A549 (cell line): ENCODE measurements around the gene SFT2D2. TPM values are rescaled to one million over a fixed set of nuclear protein-coding genes. Genes with fewer than 3 reads are reported as not detected.

ENCODE experiments used
- ATAC-seq, 2 experiments: fragments of 200-7000 bp in 1 of 2; fragments of >200 bp in 1 of 2; cut with Nextera tagmentation in 1 of 2; cut with Tn5 transposase in 1 of 2; 3 replicates each; pipeline versions ENCODE4 v1.8.0 to v1.9.1; 2018 to 2020; ENCODE audit warnings: mild to moderate bottlenecking in 1 of 2, moderate library complexity in 1 of 2
- CTCF ChIA-PET: fragments of 300-600 bp; sonication (Branson Sonifier 250); formaldehyde crosslinking; extraction: SDS; loops from one replicate; lab custom pipeline; 2021; ENCODE audit warnings: antibody characterized with exemption, inconsistent platforms; lab: Yijun Ruan, JAX
- POLR2A ChIA-PET: fragments of 350-600 bp; formaldehyde crosslinking; extraction: SDS; loops from one replicate; lab custom pipeline; 2021; ENCODE audit warnings: antibody characterized with exemption, inconsistent platforms; lab: Yijun Ruan, JAX
- DNase-seq, 2 experiments: peaks; one replicate each; pipeline versions ENCODE4 v3.0.0 to v3.0.0-alpha.2; 2011 to 2016; ENCODE audit warnings: low read depth in 1 of 2, low spot score in 1 of 2
- FAIRE-seq: peaks from 2 replicates; lab custom pipeline; 2011; peaks lifted over from hg19 to GRCh38; lab: Jason Lieb, UNC
- H3K27ac ChIP-seq, 2 experiments: fragments of >200 bp; sonication (Bioruptor Twin); formaldehyde crosslinking; 3 replicates each; pipeline ENCODE4 v1.5.1; 2016 to 2017
- H3K4me1 ChIP-seq: fragments of >200 bp; sonication (Bioruptor Twin); formaldehyde crosslinking; 3 replicates; pipeline ENCODE4 v1.6.1; 2016
- H3K4me2 ChIP-seq: fragments of >200 bp; sonication (Bioruptor Twin); formaldehyde crosslinking; 3 replicates; pipeline ENCODE4 v1.6.1; 2016
- H3K4me3 ChIP-seq: fragments of >200 bp; sonication (Bioruptor Twin); formaldehyde crosslinking; 3 replicates; pipeline ENCODE4 v1.5.1; 2016
- H3K9me3 ChIP-seq: fragments of >200 bp; sonication (Bioruptor Twin); formaldehyde crosslinking; 3 replicates; pipeline ENCODE4 v1.6.1; 2016
- BHLHE40 ChIP-seq: IDR thresholded peaks from 2 replicates; pipeline ENCODE4 v1.6.1; 2012; ENCODE audit warnings: low read depth, low read length, inconsistent platforms
- CBX2 ChIP-seq: fragments of 200-600 bp; sonication (generic); IDR thresholded peaks from 2 replicates; pipeline ENCODE4 v1.6.1; 2016; ENCODE audit warnings: low read depth, mild to moderate bottlenecking, borderline replicate concordance
- CBX8 ChIP-seq: fragments of 200-600 bp; sonication (generic); IDR thresholded peaks from 2 replicates; pipeline ENCODE4 v1.6.1; 2016
- CEBPB ChIP-seq, 2 experiments: fragments of >200 bp in 1 of 2; sonication (Bioruptor Twin) in 1 of 2; formaldehyde crosslinking in 1 of 2; IDR thresholded peaks; 2 replicates each; pipeline ENCODE4 v1.6.1; 2012 to 2016
- CHD4 ChIP-seq: fragments of 200-600 bp; sonication (generic); IDR thresholded peaks from 2 replicates; pipeline ENCODE4 v1.6.1; 2016; ENCODE audit warnings: antibody characterized with exemption, mild to moderate bottlenecking, borderline replicate concordance
- CTCF ChIP-seq: fragments of >200 bp; sonication (Bioruptor Twin); formaldehyde crosslinking; IDR thresholded peaks from 3 replicates; pipeline ENCODE4 v1.5.1; 2016
- EP300 ChIP-seq, 2 experiments: fragments of >200 bp; sonication (Bioruptor Twin); formaldehyde crosslinking; IDR thresholded peaks; 2 replicates in 1 of 2; 3 replicates in 1 of 2; pipeline ENCODE4 v1.6.1; 2016 to 2017
- FOSL2 ChIP-seq, 2 experiments: fragments of 450-650 bp in 1 of 2; fragments of >200 bp in 1 of 2; sonication (Bioruptor Twin) in 1 of 2; formaldehyde crosslinking; IDR thresholded peaks; 2 replicates each; pipeline versions ENCODE4 v1.5.0 to v1.6.1; 2016 to 2020; ENCODE audit warnings: mild to moderate bottlenecking in 1 of 2, moderate library complexity in 1 of 2
- HDAC2 ChIP-seq: fragments of 200-600 bp; sonication (generic); IDR thresholded peaks from 2 replicates; pipeline ENCODE4 v1.6.1; 2016
- HEYL ChIP-seq: fragments of 250-450 bp; sonication (Bioruptor Pico); IDR thresholded peaks from 2 replicates; pipeline ENCODE4 v1.8.0; 2021; ENCODE audit warnings: mild to moderate bottlenecking, moderate library complexity
- HMGXB4 ChIP-seq: fragments of 250-450 bp; sonication (Bioruptor Pico); IDR thresholded peaks from 2 replicates; pipeline ENCODE4 v1.5.0; 2021; ENCODE audit warnings: mild to moderate bottlenecking, moderate library complexity, borderline replicate concordance
- JUN ChIP-seq, 2 experiments: fragments of >200 bp; sonication (Bioruptor Twin); formaldehyde crosslinking; IDR thresholded peaks; 2 replicates in 1 of 2; 3 replicates in 1 of 2; pipeline ENCODE4 v1.6.1; 2016 to 2017
- KDM5A ChIP-seq: fragments of 200-600 bp; sonication (generic); IDR thresholded peaks from 2 replicates; pipeline ENCODE4 v1.6.1; 2016; ENCODE audit warnings: antibody characterized with exemption, mild to moderate bottlenecking
- MAZ ChIP-seq: fragments of 150-350 bp; IDR thresholded peaks from 2 replicates; pipeline ENCODE4 v1.6.1; 2014; ENCODE audit warnings: antibody characterized with exemption, low read depth, low read length, borderline replicate concordance
- NFE2L2 ChIP-seq: fragments of 150-350 bp; conservative IDR thresholded peaks from 2 replicates; pipeline ENCODE4 v1.6.1; 2014; ENCODE audit warnings: low read length
- NR3C1 ChIP-seq: fragments of >200 bp; sonication (Bioruptor Twin); formaldehyde crosslinking; IDR thresholded peaks from 3 replicates; pipeline ENCODE4 v1.6.1; 2017
- PBX3 ChIP-seq: IDR thresholded peaks from 2 replicates; pipeline ENCODE4 v1.6.1; 2012
- POLR2A ChIP-seq: IDR thresholded peaks from 2 replicates; pipeline ENCODE4 v1.6.1; 2012; ENCODE audit warnings: mild to moderate bottlenecking, low read length
- RNF2 ChIP-seq: fragments of 200-600 bp; sonication (generic); IDR thresholded peaks from 2 replicates; pipeline ENCODE4 v1.6.1; 2016; ENCODE audit warnings: low read depth, mild to moderate bottlenecking, antibody characterized with exemption, moderate library complexity, borderline replicate concordance
- SMC3 ChIP-seq: fragments of >200 bp; sonication (Bioruptor Twin); formaldehyde crosslinking; IDR thresholded peaks from 3 replicates; pipeline ENCODE4 v1.6.1; 2018; ENCODE audit warnings: inconsistent platforms
- TFCP2L1 ChIP-seq: fragments of 250-450 bp; sonication (Bioruptor Pico); IDR thresholded peaks from 2 replicates; pipeline ENCODE4 v1.5.0; 2021; ENCODE audit warnings: mild to moderate bottlenecking
- USF2 ChIP-seq: fragments of 450-650 bp; IDR thresholded peaks from 2 replicates; pipeline ENCODE4 v1.6.1; 2014; ENCODE audit warnings: antibody characterized with exemption
- WGBS: methylation state at CpG from one replicate; pipeline ENCODE4 v1.1.6; 2017; ENCODE audit errors: missing lambda C conversion rate; 5-methylcytosine and 5-hydroxymethylcytosine counted together
- polyA plus RNA-seq, 4 experiments: library from polyadenylated mRNA; depleted of rRNA in 3 of 4; stranded (reverse); fragments of >200 nt; fragmentation: RNase III in 1 of 4; extraction: RNeasy Plus Mini Kit Qiagen cat#74134 plus additional on column Dnase treatment in 1 of 4; gene quantifications; 2 replicates in 3 of 4; 3 replicates in 1 of 4; pipeline ENCODE4 v1.2.3, GENCODE V29; 2011 to 2017
- TF ChIP-seq, protein P1 (sequence below): IDR thresholded peaks from 2 replicates; pipeline ENCODE4 v1.6.1; 2012
- TF ChIP-seq, protein P2 (sequence below): fragments of >200 bp; sonication (Bioruptor Twin); formaldehyde crosslinking; IDR thresholded peaks from 2 replicates; pipeline ENCODE4 v1.6.1; 2016
- TF ChIP-seq, protein P3 (sequence below): fragments of 150-350 bp; IDR thresholded peaks from 2 replicates; pipeline ENCODE4 v1.6.1; 2014; ENCODE audit warnings: low read depth, mild to moderate bottlenecking, low read length

The SFT2D2 gene
- polyA plus RNA-seq, 2 of the 4 experiments (the other 2 are of a cell fraction) = 12.8 to 40.1 TPM

DNA sequence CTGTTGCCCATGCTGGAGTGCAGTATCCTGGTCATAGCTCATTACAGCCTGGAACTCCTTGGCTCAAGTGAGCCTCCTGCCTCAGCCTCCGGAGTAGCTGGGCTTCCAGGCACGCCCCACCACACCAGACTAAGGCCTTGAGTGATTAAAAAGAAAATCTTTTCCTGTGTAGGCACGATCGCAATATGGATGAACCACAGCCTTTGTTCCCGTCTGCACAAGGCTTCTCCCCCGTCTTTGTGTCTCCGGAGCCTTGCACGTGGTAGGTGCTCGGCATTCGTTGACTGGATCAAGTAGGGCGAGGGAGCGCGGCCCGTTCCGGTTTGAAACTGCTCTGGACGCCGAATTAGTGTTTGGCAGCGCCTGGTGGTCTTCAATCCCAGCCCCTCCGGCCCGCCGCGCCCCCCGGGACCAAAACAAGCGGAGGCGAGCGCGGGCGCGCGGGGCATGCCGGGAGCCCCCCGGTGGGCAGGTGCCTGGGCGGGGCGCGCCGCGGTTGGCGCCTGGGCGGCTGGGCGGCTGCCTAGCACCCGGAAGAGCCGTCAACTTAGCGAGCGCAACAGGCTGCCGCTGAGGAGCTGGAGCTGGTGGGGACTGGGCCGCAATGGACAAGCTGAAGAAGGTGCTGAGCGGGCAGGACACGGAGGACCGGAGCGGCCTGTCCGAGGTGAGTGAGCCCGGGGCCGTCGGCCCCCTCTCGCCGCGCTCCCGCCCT, at the start of gene SFT2D2 (continued):
- no peak for TF ChIP-seq EP300 (IDR thresholded peaks at IDR 0.05)
- TF ChIP-seq, protein P1, sequence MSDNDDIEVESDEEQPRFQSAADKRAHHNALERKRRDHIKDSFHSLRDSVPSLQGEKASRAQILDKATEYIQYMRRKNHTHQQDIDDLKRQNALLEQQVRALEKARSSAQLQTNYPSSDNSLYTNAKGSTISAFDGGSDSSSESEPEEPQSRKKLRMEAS = peak; percentile 99
- no peak for TF ChIP-seq CBX8
- TF ChIP-seq JUN (IDR thresholded peaks at IDR 0.05) = peak; percentile 71 to 94; a peak in 3 of 5 replicates
- TF ChIP-seq FOSL2 (IDR thresholded peaks at IDR 0.05) = no peak
- no peak for TF ChIP-seq FOSL2 (CRISPR knock-in tag; IDR thresholded peaks at IDR 0.05)
- peak; percentile 95 for TF ChIP-seq HMGXB4 (CRISPR knock-in tag)
- no peak for TF ChIP-seq CTCF
- TF ChIP-seq CBX2 = no peak
- TF ChIP-seq TFCP2L1 (CRISPR knock-in tag) = 0 out of 2 replicates have a peak, but pooled peaks have one; percentile 43
- TF ChIP-seq NR3C1 = no peak
- no peak for TF ChIP-seq CHD4
- TF ChIP-seq, protein P2, sequence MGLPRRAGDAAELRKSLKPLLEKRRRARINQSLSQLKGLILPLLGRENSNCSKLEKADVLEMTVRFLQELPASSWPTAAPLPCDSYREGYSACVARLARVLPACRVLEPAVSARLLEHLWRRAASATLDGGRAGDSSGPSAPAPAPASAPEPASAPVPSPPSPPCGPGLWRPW = no peak
- no peak; a peak in 1 of 4 replicates for TF ChIP-seq CEBPB (IDR thresholded peaks at IDR 0.05)
- peak; percentile 86; the same call in 1 of the 2 replicates for TF ChIP-seq HEYL (CRISPR knock-in tag)
- no peak for TF ChIP-seq KDM5A
- no peak for TF ChIP-seq RNF2

- H3K9me3 ChIP-seq = no peaks in the 10 kb centered on the region
- FAIRE-seq = no peak
- TF ChIP-seq JUN (IDR thresholded peaks at IDR 0.05) (no peak), NFE2L2 (no peak), PBX3 (no peak), POLR2A (no peak), USF2 (no peak), HMGXB4 (CRISPR knock-in tag) (no peak), HDAC2 (no peak), BHLHE40 (no peak), NR3C1 (no peak), RNF2 (no peak), SMC3 (no peak), MAZ (no peak)
- TF ChIP-seq, protein P3, sequence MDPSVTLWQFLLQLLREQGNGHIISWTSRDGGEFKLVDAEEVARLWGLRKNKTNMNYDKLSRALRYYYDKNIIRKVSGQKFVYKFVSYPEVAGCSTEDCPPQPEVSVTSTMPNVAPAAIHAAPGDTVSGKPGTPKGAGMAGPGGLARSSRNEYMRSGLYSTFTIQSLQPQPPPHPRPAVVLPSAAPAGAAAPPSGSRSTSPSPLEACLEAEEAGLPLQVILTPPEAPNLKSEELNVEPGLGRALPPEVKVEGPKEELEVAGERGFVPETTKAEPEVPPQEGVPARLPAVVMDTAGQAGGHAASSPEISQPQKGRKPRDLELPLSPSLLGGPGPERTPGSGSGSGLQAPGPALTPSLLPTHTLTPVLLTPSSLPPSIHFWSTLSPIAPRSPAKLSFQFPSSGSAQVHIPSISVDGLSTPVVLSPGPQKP = no peak
- ChIA-PET POLR2A (interaction anchor here (0.7 to 1.9 kb wide), 3 partner anchors 47 to 242 kb away, joined by 3 to 11 read pairs (median 3); partner anchors contain the start of genes DCAF6 and SFT2D2), CTCF (interaction anchor here (0.5 to 2.9 kb wide), 5 partner anchors 11 to 254 kb away, joined by 3 to 14 read pairs (median 3); partner anchors contain the start of gene SFT2D2)
- peak overlapping the region; percentile 68 for H3K4me2 ChIP-seq
- ATAC-seq = no peak; a peak in 1 of 6 replicates
- peak overlapping the region; percentile 72 for H3K4me3 ChIP-seq
- 43% methylated on average over 5 of the region's 5 CpGs for WGBS
- no peak for DNase-seq
- H3K27ac ChIP-seq = peak overlapping the region; percentile 59 to 95
- H3K4me1 ChIP-seq = peaks cover 16% of the 10 kb centered on the region
Measured at GRCh38 chr1:168178227-168178637, 47.6 kb upstream of the SFT2D2 start.
